Endothelial cell of umbilical vein (primary cell): ENCODE results near the gene TRMT10B.
A peak's percentile ranks its signal among the peaks of the same experiment; 100 is the strongest.

Source experiments
- CTCF ChIP-seq, 2 donors: IDR thresholded peaks; 1 replicate in 1 of 2; 2 replicates in 1 of 2; pipeline ENCODE4 v1.5.1; 2011; ENCODE audit warnings: low read length in 2 of 2, mild to moderate bottlenecking in 2 of 2, moderate library complexity in 2 of 2, control low read depth in 1 of 2, inconsistent platforms in 1 of 2, low read depth in 1 of 2; ENCODE audit not compliant: insufficient read depth in 1 of 2; ENCODE audit errors: extremely low read depth in 1 of 2
- EZH2 ChIP-seq: IDR thresholded peaks from 2 replicates; pipeline ENCODE4 v1.6.1; 2012; ENCODE audit warnings: borderline replicate concordance, low read depth, mild to moderate bottlenecking, moderate library complexity, low read length, inconsistent platforms; ENCODE audit not compliant: severe bottlenecking
- GATA2 ChIP-seq: IDR thresholded peaks from 2 replicates; pipeline ENCODE4 v1.7.0; 2011; ENCODE audit warnings: low read depth, mild to moderate bottlenecking, moderate library complexity, mixed read lengths, low read length; ENCODE audit not compliant: insufficient read length, insufficient read depth
- MAX ChIP-seq: IDR thresholded peaks from 2 replicates; pipeline ENCODE4 v1.6.1; 2011; ENCODE audit not compliant: insufficient read depth, insufficient read length
- POLR2A ChIP-seq: IDR thresholded peaks from 2 replicates; pipeline ENCODE4 v1.6.1; 2012; ENCODE audit warnings: low read depth, mild to moderate bottlenecking, control low read depth, low read length

GRCh38 chr9:37784616-37785483 is 31.2 kb downstream of the TRMT10B start, which contains the start of gene EXOSC3:
- TF ChIP-seq CTCF (IDR thresholded peaks at IDR 0.05; ENCODE audit: extremely low read depth in 1 of 2, insufficient read depth in 1 of 2, low read depth in 1 of 2, low read length in 2 of 2) (no peak), POLR2A (peak; percentile 94), EZH2 (no peak), MAX (no peak), GATA2 (no peak)
